ENCODE data around the gene VSTM2L. TPM values are rescaled to one million over a fixed set of nuclear protein-coding genes. Genes with fewer than 3 reads are reported as not detected.

Gene VSTM2L
- total and polyA plus RNA-seq, 2 of the 4 experiments (the other 2 are of a cell fraction), result 0.18 to 0.19 TPM

GRCh38 chr20:37925265-37926165 lies 22.6 kb downstream of the VSTM2L start:
- CTCF ChIA-PET, result no interaction called here
- no peak overlapping the region for H2AK5ac ChIP-seq (ENCODE audit: low read depth, low read length)

More at GRCh38 chr20:37925265-37926165, 22.6 kb downstream of the VSTM2L start:
- no peak overlapping the region for H2BK15ac ChIP-seq (ENCODE audit: low read depth, low read length)
- H3K36me3 ChIP-seq (ENCODE audit: control insufficient read depth, insufficient read depth, low read length), result no peaks in the 10 kb centered on the region
- no peak overlapping the region for H3K9ac ChIP-seq (ENCODE audit: low read depth, low read length)
- H2AK9ac ChIP-seq (replicated peaks; ENCODE audit: low read depth, low read length, poor library complexity), result no peak overlapping the region
- intact Hi-C loops (cut with micrococcal nuclease) (no loop called here), in situ Hi-C loops (cut with MboI; ENCODE audit: low sequenced_read_pairs) (no loop called here), dilution Hi-C loops (cut with HindIII; ENCODE audit: low sequenced_read_pairs, unreplicated experiment) (no loop called here)
- H4K8ac ChIP-seq (ENCODE audit: low read depth in 2 of 2, low read length in 2 of 2), result no peak overlapping the region
- H3K56ac ChIP-seq (ENCODE audit: extremely low read depth, insufficient read depth, low read length), result no peak overlapping the region
- no peaks in the 10 kb centered on the region for H3K4me1 ChIP-seq (ENCODE audit: control insufficient read depth, insufficient read depth, low read length)
- POLR2A ChIA-PET (ENCODE audit: unreplicated experiment), result no interaction called here
- H3K23ac ChIP-seq (ENCODE audit: low read depth, low read length), result no peak overlapping the region
- H3K4me2 ChIP-seq (ENCODE audit: low read depth, low read length), result no peak overlapping the region
- no TSS peak for BruUV-seq (replicated peaks)
- no peak for ATAC-seq (ENCODE audit: low read depth)
- H3K79me1 ChIP-seq (ENCODE audit: low read depth in 1 of 2, low read length in 2 of 2), result no peaks in the 10 kb centered on the region
- no peaks in the 10 kb centered on the region for H3K9me3 ChIP-seq (ENCODE audit: control insufficient read depth, insufficient read depth, low read length)
- H3K4me3 ChIP-seq (ENCODE audit: insufficient read depth, low read depth, low read length), result no peak overlapping the region
- H4K5ac ChIP-seq (ENCODE audit: low read depth, low read length), result no peak overlapping the region
- no peak overlapping the region for H2BK20ac ChIP-seq (ENCODE audit: low read depth, low read length)
- no peak overlapping the region for H2BK120ac ChIP-seq (ENCODE audit: low read depth, low read length)
- no peak for DNase-seq
- H4K91ac ChIP-seq (ENCODE audit: insufficient read depth, low read depth, low read length), result no peak overlapping the region
- H2BK5ac ChIP-seq (ENCODE audit: low read depth, low read length, poor library complexity, severe bottlenecking), result no peak overlapping the region
- H4K20me1 ChIP-seq (ENCODE audit: insufficient read depth, low read length), result no peaks in the 10 kb centered on the region
- H3K27ac ChIP-seq (ENCODE audit: insufficient read depth, low read length), result no peak overlapping the region
- H3K14ac ChIP-seq (replicated peaks; ENCODE audit: low read depth, low read length), result no peak overlapping the region
- peaks cover 66% of the 10 kb centered on the region for H3K27me3 ChIP-seq (ENCODE audit: control insufficient read depth, insufficient read depth, low read length)
- no peaks in the 10 kb centered on the region for H3K9me1 ChIP-seq (ENCODE audit: insufficient read depth, low read length)
- 72% methylated on average over 5 of the region's 19 CpGs; no CpG with 5 or more reads in 1 of the 2 experiments for WGBS, 2 experiments (ENCODE audit: extremely low coverage in 2 of 2, insufficient read length in 1 of 2)
- H3K18ac ChIP-seq (ENCODE audit: low read depth, low read length), result no peak overlapping the region
- H2AFZ ChIP-seq (replicated peaks; ENCODE audit: low read length, poor library complexity), result no peak overlapping the region
- TF ChIP-seq SMC3 (IDR thresholded peaks at IDR 0.05; ENCODE audit: low read depth, low read length) (no peak), POLR2A (IDR thresholded peaks at IDR 0.05; ENCODE audit: low read depth, low read length) (no peak), RFX5 (IDR thresholded peaks at IDR 0.05; ENCODE audit: low read depth, low read length) (no peak), CHD1 (IDR thresholded peaks at IDR 0.05; ENCODE audit: low read depth, low read length) (no peak), MXI1 (IDR thresholded peaks at IDR 0.05; ENCODE audit: borderline replicate concordance, low read depth, low read length) (no peak), NFE2L2 (IDR thresholded peaks at IDR 0.05; ENCODE audit: low read depth, low read length) (no peak), MAZ (IDR thresholded peaks at IDR 0.05; ENCODE audit: borderline replicate concordance, low read depth, low read length) (no peak)
- H3K4ac ChIP-seq (ENCODE audit: low read depth, low read length), result no peak overlapping the region
